GM12801 (cell line): ENCODE measurements around the gene HOXC10.

Experiments
- TF ChIP-seq, protein P1 (sequence below): IDR thresholded peaks from one replicate; pipeline ENCODE4 v1.5.1; 2011; ENCODE audit warnings: control low read depth; ENCODE audit not compliant: insufficient read length; ENCODE audit errors: extremely low read depth

HOXC10 gene

DNA sequence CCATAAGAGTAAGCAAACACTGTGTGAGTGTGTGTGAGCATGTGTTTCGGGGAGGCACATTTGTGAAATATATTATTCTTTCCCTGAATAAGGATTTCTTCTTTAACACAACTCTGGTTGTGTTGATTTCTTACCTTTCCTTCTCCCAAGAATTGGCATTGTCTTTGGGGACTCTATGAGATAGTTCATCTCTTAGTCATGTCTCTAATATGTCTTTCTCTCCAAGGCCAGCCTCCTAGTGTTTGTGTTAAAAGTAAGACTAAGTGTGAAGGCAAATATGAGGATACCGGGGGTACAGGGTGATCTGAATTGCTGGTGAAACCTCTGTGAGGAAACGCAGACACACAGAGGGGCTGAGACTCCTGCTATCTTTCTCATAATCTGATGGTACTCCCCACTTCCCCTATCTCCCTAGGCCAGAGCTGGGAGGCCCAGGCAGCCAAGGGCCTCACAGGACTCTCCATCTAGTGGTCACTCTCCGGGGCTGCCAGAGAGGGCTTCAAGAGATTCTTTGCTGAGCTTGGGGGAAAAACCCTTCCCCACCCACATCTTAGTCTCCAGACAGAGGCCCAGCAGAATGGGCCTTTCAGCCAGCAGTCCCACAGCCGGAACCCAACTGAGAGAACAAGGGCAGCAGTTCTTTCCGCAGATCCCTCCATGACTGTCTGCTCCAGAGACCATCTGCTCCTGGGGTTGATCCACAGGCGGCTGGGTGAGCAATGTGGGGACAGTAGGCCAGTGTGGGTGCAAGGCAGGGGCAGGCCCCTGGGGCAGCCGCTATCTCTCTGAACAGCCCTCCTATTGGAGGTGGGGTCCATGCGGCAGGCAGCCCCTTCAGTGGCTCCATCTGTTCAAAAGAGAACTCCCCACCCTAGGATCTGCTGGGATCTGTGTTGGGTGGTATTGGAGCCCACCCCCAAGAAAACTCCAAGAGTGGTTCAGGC, 36.0 kb upstream of the HOXC10 start:
- TF ChIP-seq, protein P1, sequence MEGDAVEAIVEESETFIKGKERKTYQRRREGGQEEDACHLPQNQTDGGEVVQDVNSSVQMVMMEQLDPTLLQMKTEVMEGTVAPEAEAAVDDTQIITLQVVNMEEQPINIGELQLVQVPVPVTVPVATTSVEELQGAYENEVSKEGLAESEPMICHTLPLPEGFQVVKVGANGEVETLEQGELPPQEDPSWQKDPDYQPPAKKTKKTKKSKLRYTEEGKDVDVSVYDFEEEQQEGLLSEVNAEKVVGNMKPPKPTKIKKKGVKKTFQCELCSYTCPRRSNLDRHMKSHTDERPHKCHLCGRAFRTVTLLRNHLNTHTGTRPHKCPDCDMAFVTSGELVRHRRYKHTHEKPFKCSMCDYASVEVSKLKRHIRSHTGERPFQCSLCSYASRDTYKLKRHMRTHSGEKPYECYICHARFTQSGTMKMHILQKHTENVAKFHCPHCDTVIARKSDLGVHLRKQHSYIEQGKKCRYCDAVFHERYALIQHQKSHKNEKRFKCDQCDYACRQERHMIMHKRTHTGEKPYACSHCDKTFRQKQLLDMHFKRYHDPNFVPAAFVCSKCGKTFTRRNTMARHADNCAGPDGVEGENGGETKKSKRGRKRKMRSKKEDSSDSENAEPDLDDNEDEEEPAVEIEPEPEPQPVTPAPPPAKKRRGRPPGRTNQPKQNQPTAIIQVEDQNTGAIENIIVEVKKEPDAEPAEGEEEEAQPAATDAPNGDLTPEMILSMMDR = no peak

DNA sequence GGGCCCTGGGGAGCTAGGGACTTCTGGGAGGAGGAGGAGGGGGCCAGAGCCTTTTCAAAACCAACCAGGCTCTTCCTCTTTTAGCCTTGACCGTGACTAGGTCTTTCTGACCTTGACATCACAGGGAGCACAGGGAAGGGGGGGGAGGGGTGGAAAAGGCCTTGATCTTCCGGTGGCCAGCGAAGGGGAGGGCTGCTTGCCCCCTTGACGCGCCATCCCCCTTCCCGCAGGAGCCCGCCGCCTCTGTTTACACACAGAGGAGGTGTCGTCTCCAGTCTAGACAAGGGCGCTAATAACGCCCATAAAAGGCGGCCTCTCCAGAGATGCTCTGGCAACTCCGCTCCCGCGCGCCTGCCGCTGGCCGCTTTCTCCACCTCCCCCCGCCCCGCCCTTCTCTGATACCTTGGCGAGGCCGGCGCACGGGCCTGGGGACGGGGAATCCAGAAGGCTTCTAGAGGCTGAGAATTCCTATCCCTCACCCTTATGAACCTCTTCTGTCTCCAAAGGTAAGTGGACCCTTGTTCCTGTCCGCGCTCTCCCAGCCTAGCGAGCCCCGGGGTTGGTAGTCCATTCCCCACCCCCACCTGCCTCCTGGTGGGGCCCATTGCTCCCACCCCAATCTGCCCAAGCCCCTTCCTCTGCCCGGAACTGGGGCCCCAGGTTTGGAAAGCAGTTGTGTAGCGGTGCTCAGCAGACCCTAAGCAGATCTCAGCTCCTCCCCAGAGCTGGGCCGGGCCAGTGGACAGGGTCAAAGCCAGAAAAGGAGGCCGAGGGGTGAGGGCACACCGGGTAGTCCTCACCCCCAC, 35.1 kb upstream of the HOXC10 start:
- TF ChIP-seq, protein P1 = no peak

DNA sequence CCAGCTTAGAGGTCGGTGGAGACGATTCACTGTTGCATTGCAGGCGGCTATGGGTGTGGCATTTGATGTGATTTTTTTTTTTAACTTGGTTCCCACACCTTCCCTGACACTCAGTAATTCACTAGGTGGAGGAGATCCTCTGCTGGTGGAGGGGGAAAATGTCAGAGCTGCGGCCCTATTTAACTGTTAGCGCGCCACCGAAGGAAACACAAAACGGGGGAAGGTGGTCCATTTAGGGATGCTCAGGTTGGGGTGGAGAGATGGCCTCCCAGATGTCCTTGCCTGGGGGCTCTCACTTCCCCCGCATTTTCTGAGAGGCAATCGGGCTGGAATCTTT, 34.5 kb upstream of the HOXC10 start:
- TF ChIP-seq, protein P1 = no peak

DNA sequence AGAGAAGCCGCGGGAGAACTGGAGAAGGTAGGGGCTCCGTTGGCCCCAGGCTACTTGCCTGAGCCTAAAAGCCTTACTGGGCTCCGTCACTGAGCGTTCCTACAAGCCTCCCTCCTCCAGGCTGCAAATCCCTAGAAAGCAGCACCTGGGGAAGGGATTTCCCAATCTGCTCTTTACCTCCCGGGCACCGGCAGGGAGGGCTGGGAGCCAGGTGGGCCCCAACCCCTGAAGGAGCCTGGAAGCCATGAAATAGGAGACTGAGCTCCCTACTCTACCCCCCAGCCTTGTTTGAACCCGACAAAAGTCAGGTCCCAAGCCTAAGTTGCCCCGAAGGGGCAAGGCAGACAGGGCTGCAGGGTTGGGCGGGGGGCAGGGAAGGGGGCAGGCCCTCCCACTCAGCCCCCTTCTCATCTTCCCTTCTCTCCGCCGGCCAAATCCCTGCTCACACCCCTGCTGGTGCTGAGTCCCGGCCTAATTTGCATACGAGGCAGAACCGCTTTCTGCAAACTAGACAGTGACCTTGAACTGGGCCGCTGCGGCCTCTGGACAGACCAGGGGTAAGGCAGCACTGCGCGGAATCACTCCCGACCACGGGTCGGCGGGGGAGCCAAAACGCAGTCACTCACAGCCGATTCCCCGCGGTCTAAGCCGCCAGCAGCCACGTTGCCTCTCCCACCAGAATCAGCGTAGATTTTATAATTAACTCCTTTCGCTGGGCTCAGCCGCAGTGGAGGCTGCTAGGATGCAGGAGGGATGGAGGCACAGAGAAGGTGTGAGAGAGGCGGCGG, 34.0 kb upstream of the HOXC10 start:
- TF ChIP-seq, protein P1 = no peak

DNA sequence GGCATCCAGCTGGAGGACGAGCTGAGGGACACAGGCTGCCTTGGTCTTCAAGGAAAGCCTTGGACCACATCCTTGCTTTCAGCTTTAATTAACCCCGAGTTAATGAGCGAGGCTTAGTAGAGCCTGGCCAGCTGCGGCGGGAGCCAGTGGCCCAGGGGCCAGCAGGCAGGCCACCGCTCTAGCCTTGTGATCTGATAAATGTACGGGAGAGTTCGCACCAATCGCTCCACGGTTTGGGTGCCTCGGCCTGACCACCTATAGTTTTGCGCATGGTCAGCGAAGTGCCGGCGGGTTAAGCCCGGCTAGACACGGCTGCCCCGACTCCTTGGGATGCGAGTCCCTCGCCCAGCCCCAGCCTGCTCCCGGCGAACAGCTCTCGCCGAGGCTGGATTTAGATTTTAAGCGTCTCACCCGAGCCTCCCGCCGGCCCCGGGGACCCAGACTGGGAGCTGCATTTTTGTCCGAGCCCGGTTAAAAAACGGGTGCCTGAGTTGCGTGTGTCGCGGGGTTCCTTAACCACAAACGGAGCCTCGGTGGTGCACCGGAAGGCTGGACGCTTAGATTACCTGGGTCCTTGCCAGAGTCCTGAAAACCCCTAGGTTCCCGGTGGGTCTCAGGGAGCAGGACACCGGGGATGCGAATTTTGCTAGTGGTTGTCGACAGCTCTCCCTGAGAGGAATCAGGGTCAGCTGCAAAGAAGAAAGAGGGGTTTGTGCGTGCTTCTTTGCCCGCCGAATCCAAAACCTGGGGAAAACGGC, 33.2 kb upstream of the HOXC10 start:
- TF ChIP-seq, protein P1 = no peak

DNA sequence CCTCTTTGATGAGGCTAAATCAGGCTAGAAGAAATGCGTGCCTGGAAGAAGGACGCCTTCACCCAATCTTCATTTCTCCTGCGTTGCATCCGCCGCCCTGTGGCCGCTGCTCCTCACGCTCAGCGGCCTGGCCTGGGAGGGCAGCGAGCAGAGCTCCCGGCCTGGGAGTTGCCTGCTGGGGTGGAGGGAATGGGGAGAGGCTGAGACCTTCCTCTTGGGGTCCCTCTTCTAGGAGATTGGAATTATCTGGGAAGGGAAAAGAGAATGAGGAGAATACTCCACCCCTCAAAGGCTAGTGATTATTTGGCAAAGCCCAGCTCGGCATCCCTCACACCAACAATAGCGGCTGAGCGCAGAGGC, 32.6 kb upstream of the HOXC10 start:
- TF ChIP-seq, protein P1 = no peak
